Stimulated activated CD8-positive, alpha-beta memory T cell treated with anti-CD3 and anti-CD28 coated beads, Interleukin-12 subunit alpha, Interleukin-12 subunit beta, amount 100 ng/mL, for 24 hours (primary cell): ENCODE results near the gene BIK.
"Not testable (repeated sequence)": the region's sequence is repeated elsewhere in the genome, so short reads cannot be mapped to it uniquely, and the experiment has no call there.

ENCODE experiments used
- DNase-seq: peaks from one replicate; pipeline ENCODE4 v3.0.0-alpha.2; 2020; ENCODE audit errors: extremely low read depth

Gene BIK

GRCh38 chr22:43136255-43136654 lies 25.7 kb downstream of the BIK start:
- no peak for DNase-seq

- no peak for DNase-seq
Observed at GRCh38 chr22:43136801-43137200, 26.3 kb downstream of the BIK start.

GRCh38 chr22:43142880-43143562 lies 32.5 kb downstream of the BIK start, which contains the start of gene MCAT:
TSS of gene MCAT (minus strand) at chr22:43143398. CDS start at chr22:43143348, 50 bp downstream.
- peak; percentile 66 for DNase-seq

- DNase-seq: no peak
Observed at GRCh38 chr22:43144949-43145348, 34.4 kb downstream of the BIK start.

- not testable (repeated sequence) for DNase-seq
Observed at GRCh38 chr22:43145371-43145770, 34.8 kb downstream of the BIK start.

- DNase-seq: not testable (repeated sequence)
Observed at GRCh38 chr22:43146332-43146731, 35.8 kb downstream of the BIK start.

- DNase-seq: no peak
Observed at GRCh38 chr22:43147821-43148220, 37.3 kb downstream of the BIK start.

GRCh38 chr22:43148581-43148980 lies 38.0 kb downstream of the BIK start:
- DNase-seq: no peak

GRCh38 chr22:43150731-43151206 lies 40.2 kb downstream of the BIK start:
- no peak for DNase-seq

- no peak for DNase-seq
Observed at GRCh38 chr22:43151251-43152002, 40.9 kb downstream of the BIK start, which contains the start of gene TSPO. TSS of gene TSPO (plus strand) at chr22:43151559. CDS start at chr22:43159239, 7,680 bp downstream.

GRCh38 chr22:43152003-43152356 lies 41.4 kb downstream of the BIK start:
- no peak for DNase-seq

GRCh38 chr22:43152357-43153071 lies 42.0 kb downstream of the BIK start:
- DNase-seq: no peak

- DNase-seq: no peak
Observed at GRCh38 chr22:43153899-43154298, 43.3 kb downstream of the BIK start.

- no peak for DNase-seq
Observed at GRCh38 chr22:43154887-43155536, 44.5 kb downstream of the BIK start.

GRCh38 chr22:43155789-43156188 lies 45.2 kb downstream of the BIK start:
- no peak for DNase-seq

- no peak for DNase-seq
Observed at GRCh38 chr22:43156413-43156812, 45.9 kb downstream of the BIK start.

- no peak for DNase-seq
Observed at GRCh38 chr22:43157874-43158546, 47.5 kb downstream of the BIK start.

- DNase-seq: no peak
Observed at GRCh38 chr22:43158778-43159483, 48.4 kb downstream of the BIK start.

GRCh38 chr22:43159484-43160178 lies 49.1 kb downstream of the BIK start:
- no peak for DNase-seq

- DNase-seq: no peak
Observed at GRCh38 chr22:43160497-43161126, 50.1 kb downstream of the BIK start.
